Fibroblast of skin of scalp (primary cell): ENCODE data around the gene GYPA. TPM values are rescaled to one million over a fixed set of nuclear protein-coding genes. Genes with fewer than 3 reads are reported as not detected.
"Not testable (repeated sequence)": the region's sequence is repeated elsewhere in the genome, so short reads cannot be mapped to it uniquely, and the experiment has no call there.

ENCODE experiments used
- DNase-seq: peaks from one replicate; pipeline ENCODE4 v3.0.0-alpha.2; 2013
- polyA plus RNA-seq, 2 experiments: library from polyadenylated mRNA; unstranded; fragments of 120-200 nt; gene quantifications; one replicate each; pipeline ENCODE4 v1.2.1, GENCODE V29; 2013; ENCODE audit not compliant: insufficient read length in 2 of 2

GYPA gene
- polyA plus RNA-seq (2013, experiment 1 of 2; ENCODE audit: insufficient read length): not detected
- polyA plus RNA-seq (2013, experiment 2 of 2; ENCODE audit: insufficient read length): 0.46 TPM

GRCh38 chr4:144140594-144141295 lies at the start of gene GYPA:
Gene GYPA (minus strand): TSS chr4:144140718. CDS start chr4:144140635, 83 bp downstream.
- not testable (repeated sequence) for DNase-seq

- DNase-seq: no peak
Observed at GRCh38 chr4:144190009-144190408, 49.5 kb upstream of the GYPA start.

- no peak for DNase-seq
Observed at GRCh38 chr4:144189121-144189520, 48.6 kb upstream of the GYPA start.

GRCh38 chr4:144185086-144185485 lies 44.6 kb upstream of the GYPA start:
- no peak for DNase-seq

- DNase-seq: no peak
Observed at GRCh38 chr4:144183165-144183564, 42.6 kb upstream of the GYPA start.

- no peak for DNase-seq
Observed at GRCh38 chr4:144181391-144181790, 40.9 kb upstream of the GYPA start.

- DNase-seq: no peak
Observed at GRCh38 chr4:144179152-144179739, 38.7 kb upstream of the GYPA start.

- DNase-seq: peak; percentile 32
Observed at GRCh38 chr4:144178414-144178813, 37.9 kb upstream of the GYPA start.

- DNase-seq: peak; percentile 22
Observed at GRCh38 chr4:144176476-144176875, 36.0 kb upstream of the GYPA start.

DNA sequence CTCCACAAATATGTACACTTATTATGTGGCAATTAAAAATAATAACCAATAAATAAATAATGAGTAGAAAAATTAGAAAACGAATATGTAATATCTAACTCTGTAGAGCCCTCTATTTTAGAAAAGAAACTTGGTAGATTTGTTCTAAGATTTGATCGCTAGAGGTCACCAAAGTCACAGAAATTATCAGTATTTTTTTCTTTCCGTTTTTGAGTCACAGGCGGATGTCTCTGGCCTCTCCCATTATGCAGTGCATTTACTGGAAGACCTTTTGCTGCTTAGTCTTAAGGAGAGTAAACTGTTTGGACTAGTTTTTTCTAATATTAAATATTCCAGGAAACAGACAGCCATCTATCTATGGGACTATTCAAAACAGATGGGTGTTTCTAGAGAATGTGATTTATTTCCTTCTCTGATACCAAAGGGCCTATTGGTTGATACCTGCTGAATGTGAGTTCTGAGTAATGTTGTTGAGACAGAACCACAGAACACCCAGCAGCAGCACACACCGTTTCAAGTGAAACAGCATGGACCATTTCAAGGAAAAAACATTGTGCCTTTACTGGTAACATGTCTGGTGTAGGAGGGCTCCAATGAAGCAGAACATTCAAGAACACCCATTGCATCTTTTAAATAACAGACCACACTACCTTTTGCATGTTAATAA lies 34.0 kb upstream of the GYPA start:
- DNase-seq: peak; percentile 67

GRCh38 chr4:144171697-144172096 lies 31.2 kb upstream of the GYPA start:
- no peak for DNase-seq

DNA sequence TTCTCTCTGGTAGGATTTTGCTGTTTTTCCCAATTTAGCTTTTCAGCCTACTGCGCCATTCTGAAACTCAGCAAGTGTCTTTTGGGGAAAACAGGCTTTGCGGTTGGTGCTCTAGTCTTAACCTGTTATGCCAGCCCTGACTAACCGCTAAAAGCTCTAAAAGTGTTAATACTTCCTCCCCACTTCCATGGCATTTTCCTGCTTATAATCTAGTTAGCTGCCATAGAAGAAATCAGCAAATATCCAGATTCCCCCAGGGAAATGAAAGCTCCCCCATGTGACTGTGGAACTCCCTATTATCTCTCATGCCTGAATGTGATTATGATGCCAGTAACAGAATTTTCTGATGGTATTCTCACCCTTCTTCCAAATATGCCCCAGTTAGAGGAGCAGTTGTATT lies 28.7 kb upstream of the GYPA start:
- no peak for DNase-seq

GRCh38 chr4:144154044-144154443 lies 13.5 kb upstream of the GYPA start:
- no peak for DNase-seq

GRCh38 chr4:144142690-144143326 lies 2.3 kb upstream of the GYPA start:
- DNase-seq: peak; percentile 11

DNA sequence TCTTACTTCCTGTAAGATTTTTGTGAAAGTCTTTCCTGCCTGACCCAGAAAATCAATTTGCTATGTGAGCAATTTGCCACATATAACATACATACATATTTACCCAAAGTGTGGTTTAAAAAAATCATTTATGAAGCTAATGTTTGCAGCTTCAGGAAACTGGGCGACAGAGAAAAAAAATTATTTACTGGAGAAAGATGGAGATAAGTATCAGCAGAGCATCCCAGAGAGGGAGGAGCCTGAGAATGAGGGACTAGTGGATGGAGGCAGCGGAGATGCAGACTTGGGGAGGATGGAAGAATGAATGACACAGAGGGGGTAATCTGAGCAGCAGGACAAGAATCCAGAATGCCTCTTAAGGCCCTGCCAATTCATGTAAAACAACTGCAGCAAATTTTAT lies 975 bp upstream of the GYPA start:
- no peak for DNase-seq

GRCh38 chr4:144139991-144140390 lies 527 bp downstream of the GYPA start:
- DNase-seq: not testable (repeated sequence)

DNA sequence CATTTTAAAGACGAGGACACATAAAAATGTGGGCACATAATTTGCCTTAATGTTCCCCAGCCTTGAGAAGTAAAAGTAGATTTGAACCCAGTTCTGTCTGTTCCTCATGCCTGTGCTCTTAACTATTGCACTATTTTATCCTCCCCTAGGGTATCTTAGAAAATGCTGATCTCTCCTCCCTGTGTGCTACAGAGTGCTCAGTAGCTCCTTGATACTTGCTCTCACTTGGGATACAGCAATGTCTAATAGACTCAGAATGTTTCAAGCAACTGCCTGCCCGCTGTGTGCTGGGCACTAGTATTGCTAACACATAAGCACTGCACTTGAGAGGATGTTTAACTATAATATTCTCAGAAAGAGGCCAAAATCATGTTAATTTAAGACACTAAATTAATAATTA lies 971 bp downstream of the GYPA start:
- DNase-seq: not testable (repeated sequence)

- DNase-seq: not testable (repeated sequence)
Observed at GRCh38 chr4:144138239-144138638, 2.3 kb downstream of the GYPA start.

GRCh38 chr4:144137137-144137931 lies 3.2 kb downstream of the GYPA start:
- DNase-seq: not testable (repeated sequence)

DNA sequence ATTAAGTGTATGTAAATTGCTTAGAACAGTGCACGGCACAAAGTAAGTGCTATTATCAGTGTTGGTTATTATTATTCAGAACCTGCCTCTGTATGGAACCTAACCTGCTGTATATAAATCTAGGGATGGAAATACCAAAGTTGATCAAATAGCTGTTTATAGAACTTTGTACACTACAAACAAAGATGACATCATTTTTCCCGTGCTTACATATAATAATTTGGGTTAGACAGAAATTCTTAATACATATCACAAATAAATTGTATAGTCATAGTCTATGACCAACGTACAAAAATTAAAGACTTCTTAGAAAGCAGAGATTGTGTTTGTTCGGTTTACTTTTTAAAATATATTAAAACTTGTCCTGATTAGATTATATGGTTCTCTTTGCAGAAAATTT lies 4.3 kb downstream of the GYPA start:
- DNase-seq: not testable (repeated sequence)

GRCh38 chr4:144130167-144130566 lies 10.4 kb downstream of the GYPA start:
- DNase-seq: not testable (repeated sequence)

- DNase-seq: not testable (repeated sequence)
Observed at GRCh38 chr4:144129336-144129875, 11.1 kb downstream of the GYPA start.
